Vagina (tissue), 2 donors: ENCODE data around the gene PDE3A. TPM values are rescaled to one million over a fixed set of nuclear protein-coding genes. Genes with fewer than 3 reads are reported as not detected.
"Not testable (repeated sequence)": the region's sequence is repeated elsewhere in the genome, so short reads cannot be mapped to it uniquely, and the experiment has no call there.

Experiments used
- DNase-seq, 2 donors: peaks; one replicate each; pipeline ENCODE4 v3.0.0-alpha.2; 2017; ENCODE audit errors: extremely low spot score in 2 of 2
- H3K27ac ChIP-seq: fragments of 200-600 bp; sonication (generic); one replicate; pipeline ENCODE4 v1.5.1; 2019
- H3K27me3 ChIP-seq: fragments of 200-600 bp; sonication (generic); one replicate; pipeline ENCODE4 v1.5.1; 2019
- H3K36me3 ChIP-seq, 2 donors: fragments of 200-600 bp; sonication (generic); one replicate each; pipeline ENCODE4 v1.5.1; 2017 to 2019
- H3K4me1 ChIP-seq: fragments of 200-600 bp; sonication (generic); one replicate; pipeline ENCODE4 v1.5.1; 2019
- H3K4me3 ChIP-seq, 2 donors: fragments of 200-600 bp; sonication (generic); 1 replicate in 1 of 2; 2 replicates in 1 of 2; pipeline ENCODE4 v1.5.1; 2016 to 2019
- H3K9me3 ChIP-seq: fragments of 200-600 bp; sonication (generic); one replicate; pipeline ENCODE4 v1.5.1; 2019
- CTCF ChIP-seq, 3 experiments: fragments of 450-650 bp in 2 of 3; fragments of 200-600 bp in 1 of 3; sonication (generic) in 1 of 3; IDR thresholded peaks; one replicate each; pipeline ENCODE4 v1.5.1; 2017 to 2019; ENCODE audit warnings: antibody characterized with exemption in 3 of 3, mild to moderate bottlenecking in 2 of 3, moderate library complexity in 2 of 3
- POLR2A ChIP-seq, 2 donors: fragments of 450-650 bp; IDR thresholded peaks; one replicate each; pipeline ENCODE4 v1.6.1; 2017; ENCODE audit warnings: antibody characterized with exemption in 2 of 2, mild to moderate bottlenecking in 2 of 2, moderate library complexity in 2 of 2
- POLR2AphosphoS5 ChIP-seq, 2 donors: sonication (generic); formaldehyde crosslinking; IDR thresholded peaks; one replicate each; pipeline ENCODE4 v1.9.0; 2017; ENCODE audit warnings: antibody characterized with exemption in 2 of 2, mild to moderate bottlenecking in 2 of 2, low read depth in 1 of 2; ENCODE audit not compliant: insufficient read depth in 1 of 2
- intact Hi-C: fragments of 100-400 bp; cut with DNase I; formaldehyde crosslinking; loops from one replicate; pipeline ENCODE4 v1.15.1; 2023
- total RNA-seq: library from RNA; depleted of rRNA; stranded (reverse); fragments of >200 nt; gene quantifications from one replicate; pipeline ENCODE4 v1.2.3, GENCODE V29; 2016

Gene PDE3A
- total RNA-seq, 1 donor from 2014 or later = 9.6 TPM

- DNase-seq = no peak
- H3K36me3 ChIP-seq = no peaks in the 10 kb centered on the region
- intact Hi-C loops = no loop called here
- H3K4me1 ChIP-seq = peaks cover 5% of the 10 kb centered on the region
- H3K27me3 ChIP-seq = no peaks in the 10 kb centered on the region
- no peak overlapping the region for H3K4me3 ChIP-seq
- TF ChIP-seq POLR2A (IDR thresholded peaks at IDR 0.05) = no peak
- TF ChIP-seq CTCF (IDR thresholded peaks at IDR 0.05) = no peak
- no peak for TF ChIP-seq POLR2AphosphoS5 (IDR thresholded peaks at IDR 0.05; ENCODE audit: insufficient read depth in 1 of 2, low read depth in 1 of 2)
- no peaks in the 10 kb centered on the region for H3K9me3 ChIP-seq
- no peak overlapping the region for H3K27ac ChIP-seq
Observed at GRCh38 chr12:20546267-20546666, 177.9 kb downstream of the PDE3A start.

GRCh38 chr12:20547816-20548575, 179.7 kb downstream of the PDE3A start:
- H3K4me3 ChIP-seq = no peak overlapping the region
- no peak overlapping the region for H3K27ac ChIP-seq
- no peaks in the 10 kb centered on the region for H3K36me3 ChIP-seq
- H3K4me1 ChIP-seq = peaks cover 5% of the 10 kb centered on the region
- no peaks in the 10 kb centered on the region for H3K9me3 ChIP-seq
- no peak for TF ChIP-seq CTCF (IDR thresholded peaks at IDR 0.05)
- no peak for TF ChIP-seq POLR2A (IDR thresholded peaks at IDR 0.05)
- TF ChIP-seq POLR2AphosphoS5 (IDR thresholded peaks at IDR 0.05; ENCODE audit: insufficient read depth in 1 of 2, low read depth in 1 of 2) = no peak
- DNase-seq = no peak
- intact Hi-C loops = no loop called here
- no peaks in the 10 kb centered on the region for H3K27me3 ChIP-seq

GRCh38 chr12:20548611-20549010, 180.3 kb downstream of the PDE3A start:
- no peaks in the 10 kb centered on the region for H3K36me3 ChIP-seq
- no peak for TF ChIP-seq POLR2AphosphoS5 (IDR thresholded peaks at IDR 0.05; ENCODE audit: insufficient read depth in 1 of 2, low read depth in 1 of 2)
- TF ChIP-seq CTCF (IDR thresholded peaks at IDR 0.05) = no peak
- TF ChIP-seq POLR2A (IDR thresholded peaks at IDR 0.05) = no peak
- peaks cover 5% of the 10 kb centered on the region for H3K4me1 ChIP-seq
- H3K27me3 ChIP-seq = no peaks in the 10 kb centered on the region
- intact Hi-C loops = no loop called here
- no peaks in the 10 kb centered on the region for H3K9me3 ChIP-seq
- no peak overlapping the region for H3K27ac ChIP-seq
- no peak for DNase-seq
- H3K4me3 ChIP-seq = no peak overlapping the region

- DNase-seq = no peak
- no peaks in the 10 kb centered on the region for H3K27me3 ChIP-seq
- peak in 1 of 3 experiments; percentile 19 for TF ChIP-seq CTCF (IDR thresholded peaks at IDR 0.05)
- TF ChIP-seq POLR2AphosphoS5 (IDR thresholded peaks at IDR 0.05; ENCODE audit: insufficient read depth in 1 of 2, low read depth in 1 of 2) = no peak
- no peak for TF ChIP-seq POLR2A (IDR thresholded peaks at IDR 0.05)
- H3K4me1 ChIP-seq = peaks cover 5% of the 10 kb centered on the region
- intact Hi-C loops = no loop called here
- H3K4me3 ChIP-seq = no peak overlapping the region
- H3K9me3 ChIP-seq = no peaks in the 10 kb centered on the region
- H3K27ac ChIP-seq = no peak overlapping the region
- no peaks in the 10 kb centered on the region for H3K36me3 ChIP-seq
Observed at GRCh38 chr12:20549108-20549719, 180.9 kb downstream of the PDE3A start.

GRCh38 chr12:20551742-20552442, 183.6 kb downstream of the PDE3A start:
- H3K27ac ChIP-seq, H3K36me3 ChIP-seq, DNase-seq, H3K9me3 ChIP-seq, H3K4me3 ChIP-seq, H3K27me3 ChIP-seq, intact Hi-C loops, H3K4me1 ChIP-seq: not testable (repeated sequence)

GRCh38 chr12:20552586-20552985, 184.2 kb downstream of the PDE3A start:
- intact Hi-C loops = not testable (repeated sequence)

More at GRCh38 chr12:20552586-20552985, 184.2 kb downstream of the PDE3A start:
- H3K27ac ChIP-seq, H3K27me3 ChIP-seq, H3K9me3 ChIP-seq, H3K4me3 ChIP-seq, DNase-seq, H3K36me3 ChIP-seq, H3K4me1 ChIP-seq: not testable (repeated sequence)
